ENCODE data around the gene EMILIN2.
A peak's percentile ranks its signal among the peaks of the same experiment; 100 is the strongest.
"Not testable (repeated sequence)": the region's sequence is repeated elsewhere in the genome, so short reads cannot be mapped to it uniquely, and the experiment has no call there.

The EMILIN2 gene

GRCh38 chr18:2846636-2847316 lies at the start of gene EMILIN2:
Gene EMILIN2, plus strand, starts transcription at chr18:2847006. Its CDS starts 183 bp downstream, at chr18:2847189.
- peak; percentile 30 to 38 for DNase-seq

DNA sequence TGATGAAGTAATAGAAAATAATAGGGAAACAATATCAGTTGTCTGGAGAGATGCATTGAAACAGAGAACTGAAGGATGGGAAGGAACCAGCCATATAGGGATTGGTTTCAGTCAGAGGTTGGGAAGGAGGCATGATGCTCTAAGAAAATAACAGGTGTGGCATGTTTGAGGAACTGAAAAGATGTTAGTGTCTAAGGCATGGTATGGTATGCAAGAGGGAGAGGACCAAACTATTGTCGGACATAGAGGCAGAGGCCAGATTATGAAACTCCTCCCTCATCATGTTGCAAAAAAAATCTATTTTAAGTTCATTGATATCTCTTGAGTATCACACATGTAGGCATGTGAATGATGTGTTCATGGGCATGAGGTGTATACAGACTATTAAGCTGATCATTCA lies 48.9 kb upstream of the EMILIN2 start:
- no peak for DNase-seq

GRCh38 chr18:2799369-2799768 lies 47.4 kb upstream of the EMILIN2 start:
- no peak for DNase-seq

DNA sequence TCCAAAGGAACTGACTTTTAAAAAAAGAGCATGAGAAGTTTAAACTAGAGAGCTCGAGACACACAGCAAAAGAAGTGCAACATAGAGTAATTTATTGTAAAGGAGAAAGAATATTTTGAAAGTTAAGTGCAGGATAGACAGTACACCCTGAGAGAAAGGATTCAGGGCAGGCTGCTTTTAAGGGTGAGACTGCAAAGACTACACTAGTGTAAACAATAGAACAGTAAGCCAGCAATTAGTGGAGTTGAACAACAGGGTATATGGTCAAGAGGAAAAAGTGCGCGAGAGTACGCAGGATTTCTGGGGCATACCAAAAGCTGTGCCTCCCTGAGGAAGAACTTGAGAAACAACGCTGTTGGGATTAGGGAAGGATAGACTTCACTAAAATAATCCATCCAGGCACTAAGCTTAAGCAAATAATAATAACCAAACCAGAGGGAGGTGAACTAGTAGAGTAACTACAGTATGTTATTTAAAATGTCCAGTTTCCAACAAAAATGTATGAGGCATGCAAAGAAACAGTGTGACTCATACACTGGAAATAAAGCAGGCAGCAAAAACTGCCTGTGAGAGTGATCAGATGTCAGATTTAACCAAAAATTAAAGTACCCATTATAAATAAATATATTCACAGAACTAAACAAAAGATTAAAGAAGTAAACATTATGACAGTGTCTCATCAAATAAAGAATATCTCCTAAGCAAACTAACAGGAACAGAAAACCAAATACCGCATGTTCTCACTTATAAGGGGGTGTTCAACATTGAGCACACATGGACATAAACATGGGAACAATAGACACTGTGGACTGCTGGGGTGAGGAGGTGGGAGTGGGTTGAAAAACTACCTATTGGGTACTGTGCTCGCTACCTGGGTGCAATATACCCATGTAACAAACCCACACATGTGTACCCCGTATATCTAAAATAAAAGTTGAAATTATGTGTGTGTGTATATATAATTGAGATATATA lies 40.5 kb upstream of the EMILIN2 start:
- no peak for DNase-seq

DNA sequence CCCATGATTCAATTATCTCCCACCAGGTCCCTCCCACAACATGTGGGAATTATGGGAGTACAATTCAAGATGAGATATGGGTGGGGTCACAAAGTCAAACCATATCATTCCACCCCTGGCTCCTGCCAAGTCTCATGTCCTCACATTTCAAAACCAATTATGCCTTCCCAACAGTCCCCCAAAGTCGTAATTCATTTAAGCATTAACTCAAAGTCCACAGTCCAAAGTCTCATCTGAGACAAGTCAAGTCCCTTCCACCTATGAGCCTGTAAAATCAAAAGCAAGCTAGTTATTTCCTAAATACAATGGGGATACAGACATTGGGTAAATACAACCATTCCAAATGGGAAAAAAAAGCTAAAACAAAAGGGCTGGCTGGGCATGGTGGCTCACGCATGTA lies 38.2 kb upstream of the EMILIN2 start:
- DNase-seq, result not testable (repeated sequence)

DNA sequence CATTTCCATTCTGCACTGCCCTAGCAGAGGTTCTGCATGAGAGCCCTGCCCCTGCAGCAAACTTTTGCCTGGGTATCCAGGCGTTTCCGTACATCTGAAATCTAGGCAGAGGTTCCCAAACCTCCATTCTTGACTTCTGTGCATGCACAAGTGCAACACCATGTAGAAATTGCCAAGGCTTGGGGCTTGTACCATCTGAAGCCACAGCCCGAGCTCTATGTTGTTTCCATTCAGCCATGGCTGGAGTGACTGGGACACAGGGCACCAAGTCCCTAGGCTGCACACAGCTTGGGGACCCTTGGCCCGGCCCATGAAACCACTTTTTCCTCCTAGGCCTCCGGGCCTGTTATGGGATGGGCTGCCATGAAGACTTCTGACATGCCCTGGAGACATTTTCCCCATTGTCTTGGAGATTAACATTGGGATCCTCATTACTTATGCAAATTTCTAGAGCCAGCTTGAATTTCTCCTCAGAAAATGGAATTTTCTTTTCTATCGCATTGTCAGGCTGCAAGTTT lies 37.1 kb upstream of the EMILIN2 start:
- not testable (repeated sequence) for DNase-seq

DNA sequence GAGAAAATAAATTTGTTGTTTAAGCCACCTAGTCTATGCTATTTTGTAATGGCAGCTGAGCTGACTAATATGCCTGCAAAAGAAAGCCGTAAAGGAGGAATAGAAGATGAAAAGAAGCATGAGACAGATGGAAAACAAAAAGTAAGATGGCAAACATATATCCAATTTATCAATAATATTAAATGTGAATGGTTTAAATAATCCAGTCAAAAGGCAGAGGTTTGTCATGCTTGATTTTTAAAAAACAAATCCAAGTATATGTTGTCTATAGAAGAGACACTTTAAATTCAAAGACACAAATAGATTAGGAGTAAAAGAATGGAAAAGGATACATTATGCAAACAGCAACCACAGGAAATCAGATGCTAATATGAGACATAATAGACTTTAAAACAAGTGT lies 35.4 kb upstream of the EMILIN2 start:
- no peak for DNase-seq

DNA sequence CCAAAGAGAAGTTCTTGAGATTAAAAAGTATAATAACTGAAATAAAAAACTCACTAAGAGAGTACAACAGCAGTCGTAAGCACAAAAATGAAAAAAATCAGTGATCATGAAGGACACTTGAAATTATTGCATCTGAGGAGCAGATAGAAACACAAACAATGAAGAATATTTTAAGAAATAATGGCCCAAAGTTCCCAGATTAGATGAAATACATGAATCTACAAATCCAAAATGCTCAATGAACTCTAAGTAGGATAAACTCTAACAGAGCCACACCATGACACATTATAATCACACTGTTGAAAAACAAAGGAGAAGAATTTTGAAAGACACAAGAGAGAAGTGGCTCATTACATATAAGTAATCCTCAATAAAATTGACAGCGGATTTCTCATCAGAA lies 31.9 kb upstream of the EMILIN2 start:
- no peak for DNase-seq

DNA sequence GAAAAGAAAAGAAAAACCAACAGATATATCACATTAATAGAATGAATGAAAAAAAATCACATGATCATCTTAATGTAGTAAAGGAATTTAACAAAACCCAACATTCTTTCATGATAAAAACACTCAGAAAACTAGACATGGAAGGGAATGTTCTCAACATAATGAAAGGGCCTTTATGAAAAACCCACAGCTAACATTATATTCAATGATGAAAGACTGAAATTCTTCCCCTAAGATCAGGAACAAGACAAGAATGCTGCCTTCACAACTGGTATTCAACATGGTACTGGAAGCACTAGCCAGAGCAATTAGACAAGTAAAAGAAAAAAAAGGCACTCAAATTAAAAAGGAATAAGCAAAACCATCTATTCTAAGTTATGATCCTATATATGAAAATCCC lies 28.5 kb upstream of the EMILIN2 start:
- no peak for DNase-seq

DNA sequence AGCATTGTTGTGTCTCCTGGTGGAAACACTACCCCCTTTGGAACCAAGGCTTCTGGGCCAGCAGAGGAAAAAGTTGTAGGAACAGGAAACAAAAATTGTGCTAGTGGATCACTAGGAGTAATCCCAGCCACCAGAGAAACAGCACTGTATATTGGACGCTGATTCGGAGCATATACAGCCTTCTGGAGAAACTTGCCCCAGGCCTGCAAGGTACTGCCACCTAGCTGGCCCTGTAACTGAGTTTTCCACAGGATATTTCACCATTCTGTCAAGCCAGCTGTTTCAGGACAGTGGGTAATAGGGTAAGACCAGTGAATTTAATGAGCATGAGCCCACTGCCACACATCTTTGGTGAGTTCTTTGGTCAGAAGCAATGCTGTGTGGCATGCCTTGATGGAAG lies 25.1 kb upstream of the EMILIN2 start:
- DNase-seq, result no peak

GRCh38 chr18:2822213-2822921 lies 24.4 kb upstream of the EMILIN2 start:
- DNase-seq, result no peak

DNA sequence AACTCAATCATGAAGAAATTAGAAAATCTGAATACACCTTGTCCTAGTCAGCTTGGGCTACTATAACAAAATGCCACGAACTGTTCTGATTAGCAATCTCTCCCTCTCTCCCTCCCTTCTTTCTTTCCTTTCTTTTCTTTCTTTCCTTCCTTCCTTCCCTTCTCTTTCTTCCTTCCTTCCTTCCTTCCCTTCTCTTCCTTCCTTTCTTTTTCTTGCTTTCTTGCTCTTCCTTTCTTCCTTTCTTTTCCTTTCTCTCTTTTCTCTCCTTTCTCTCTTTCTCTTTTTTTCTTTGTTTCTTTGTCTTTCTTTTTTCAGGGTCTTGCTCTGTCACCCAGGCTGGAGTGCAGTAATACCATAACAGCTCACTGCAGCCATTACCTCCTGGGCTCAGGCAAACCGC lies 23.6 kb upstream of the EMILIN2 start:
- DNase-seq, result no peak

GRCh38 chr18:2823966-2824365 lies 22.8 kb upstream of the EMILIN2 start:
- DNase-seq, result no peak

GRCh38 chr18:2824865-2825264 lies 21.9 kb upstream of the EMILIN2 start:
- DNase-seq, result no peak

DNA sequence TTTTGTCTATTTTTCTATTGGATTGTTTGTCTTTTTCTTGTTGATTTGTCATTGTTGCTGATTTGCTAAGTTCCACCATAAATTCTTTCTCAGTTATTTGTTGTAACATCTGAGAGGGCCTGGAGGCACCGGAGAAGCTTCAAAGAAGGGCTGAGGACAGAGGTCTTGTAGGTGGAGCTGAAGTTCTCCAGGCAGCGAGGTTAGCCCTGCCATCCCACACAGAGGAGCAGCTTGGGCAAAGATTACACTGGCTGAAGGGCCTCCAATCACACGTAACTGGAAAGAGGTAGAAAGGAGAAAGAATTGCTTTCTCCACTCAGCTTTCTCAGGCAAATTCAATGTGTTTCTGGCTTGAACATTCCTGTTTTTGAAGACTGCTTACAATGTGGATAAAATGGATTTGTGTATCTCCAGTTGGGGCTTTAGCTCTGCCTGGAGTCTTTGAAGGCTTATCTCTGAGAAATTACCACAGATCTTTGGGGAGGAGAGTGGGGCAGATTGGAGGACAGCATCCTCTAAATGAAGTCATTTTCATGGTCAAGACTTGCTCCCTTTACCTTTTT lies 21.1 kb upstream of the EMILIN2 start:
- DNase-seq, result no peak

- DNase-seq, result no peak
These were observed 20.2 kb upstream of the EMILIN2 start for GRCh38 chr18:2826581-2826980.

DNA sequence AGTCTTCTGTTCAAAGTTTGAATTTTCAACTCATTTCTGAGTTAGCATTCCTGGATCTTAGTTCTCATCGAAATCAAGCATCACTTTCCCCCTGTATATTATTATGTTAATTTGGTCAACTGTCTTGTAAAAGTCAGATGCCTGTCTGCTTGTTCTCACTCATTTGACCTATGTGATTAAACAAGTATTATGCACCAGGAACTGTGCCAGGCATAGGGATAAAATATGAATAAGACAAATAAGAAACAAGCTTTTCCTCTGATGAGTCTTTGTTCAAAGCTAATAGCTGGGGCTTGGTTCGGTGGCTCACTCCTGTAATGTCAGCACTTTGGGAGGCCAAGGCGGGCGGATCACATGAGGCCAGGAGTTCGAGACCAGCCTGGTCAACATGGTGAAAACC lies 19.7 kb upstream of the EMILIN2 start:
- DNase-seq, result no peak

- not testable (repeated sequence) for DNase-seq
These were observed 10.7 kb upstream of the EMILIN2 start for GRCh38 chr18:2836118-2836517.

GRCh38 chr18:2837290-2837689 lies 9.5 kb upstream of the EMILIN2 start:
- DNase-seq, result not testable (repeated sequence)

GRCh38 chr18:2839202-2839601 lies 7.6 kb upstream of the EMILIN2 start:
- DNase-seq, result no peak

- DNase-seq, result no peak
These were observed 6.3 kb upstream of the EMILIN2 start for GRCh38 chr18:2840521-2840920.

GRCh38 chr18:2843146-2843545 lies 3.7 kb upstream of the EMILIN2 start:
- DNase-seq, result no peak

GRCh38 chr18:2845172-2845571 lies 1.6 kb upstream of the EMILIN2 start:
- no peak for DNase-seq
